ENCODE data around the gene RTBDN.
"Not testable (repeated sequence)": the region's sequence is repeated elsewhere in the genome, so short reads cannot be mapped to it uniquely, and the experiment has no call there.

Gene RTBDN

GRCh38 chr19:12815088-12815487 is 19.3 kb downstream of the RTBDN start:
- no peak for DNase-seq

GRCh38 chr19:12806242-12807081 is 27.9 kb downstream of the RTBDN start, which contains the start of gene RNASEH2A:
TSS of gene RNASEH2A (plus strand) at chr19:12806584. CDS start at chr19:12806674, 90 bp downstream.
- DNase-seq, result peak; percentile 85

GRCh38 chr19:12804051-12804450 is 30.3 kb downstream of the RTBDN start:
- DNase-seq, result no peak

- no peak for DNase-seq
These were observed 31.9 kb downstream of the RTBDN start for GRCh38 chr19:12802267-12803106.

GRCh38 chr19:12801466-12802266 is 32.7 kb downstream of the RTBDN start, which contains the start of the genes PRDX2 and THSD8:
TSS of gene PRDX2 (minus strand) at chr19:12801800. CDS start at chr19:12801261, 539 bp downstream.
TSS of gene THSD8 (plus strand) at chr19:12802069. CDS start at chr19:12802072, 3 bp downstream.
- DNase-seq, result peak; percentile 90

GRCh38 chr19:12800923-12801465 is 33.4 kb downstream of the RTBDN start:
- DNase-seq, result no peak

GRCh38 chr19:12800466-12800770 is 34.0 kb downstream of the RTBDN start:
- no peak for DNase-seq

- no peak for DNase-seq
These were observed 34.5 kb downstream of the RTBDN start for GRCh38 chr19:12799742-12800465.

- not testable (repeated sequence) for DNase-seq
These were observed 36.8 kb downstream of the RTBDN start for GRCh38 chr19:12797607-12798006.

- DNase-seq, result no peak
These were observed 37.2 kb downstream of the RTBDN start for GRCh38 chr19:12797141-12797587.

GRCh38 chr19:12796146-12797071 is 38.0 kb downstream of the RTBDN start:
- peak; percentile 74 for DNase-seq

- DNase-seq, result no peak
These were observed 39.4 kb downstream of the RTBDN start for GRCh38 chr19:12794971-12795381.

GRCh38 chr19:12794196-12794941 is 40.0 kb downstream of the RTBDN start:
- no peak for DNase-seq

GRCh38 chr19:12793290-12794195 is 40.8 kb downstream of the RTBDN start:
- peak; percentile 96 for DNase-seq

- no peak for DNase-seq
These were observed 41.5 kb downstream of the RTBDN start for GRCh38 chr19:12792853-12793289.

- DNase-seq, result peak; percentile 78
These were observed 42.1 kb downstream of the RTBDN start for GRCh38 chr19:12792051-12792852.

- peak; percentile 96 for DNase-seq
These were observed 42.9 kb downstream of the RTBDN start, which contains the start of gene JUNB for GRCh38 chr19:12791345-12792050. TSS of gene JUNB (plus strand) at chr19:12791486. CDS start at chr19:12791772, 286 bp downstream.
